CD4-positive, alpha-beta T cell treated with Interleukin-10 for 1 hour (primary cell): Measurements from ENCODE around the gene SMG6.

Experiments
- DNase-seq: peaks from one replicate; pipeline ENCODE4 v3.0.0-alpha.2; 2020

Gene SMG6

GRCh38 chr17:2056206-2057174 lies 247.1 kb downstream of the SMG6 start:
- peak; percentile 55 for DNase-seq

- DNase-seq: peak; percentile 52
Observed at GRCh38 chr17:2055292-2056205, 248.0 kb downstream of the SMG6 start.

DNA sequence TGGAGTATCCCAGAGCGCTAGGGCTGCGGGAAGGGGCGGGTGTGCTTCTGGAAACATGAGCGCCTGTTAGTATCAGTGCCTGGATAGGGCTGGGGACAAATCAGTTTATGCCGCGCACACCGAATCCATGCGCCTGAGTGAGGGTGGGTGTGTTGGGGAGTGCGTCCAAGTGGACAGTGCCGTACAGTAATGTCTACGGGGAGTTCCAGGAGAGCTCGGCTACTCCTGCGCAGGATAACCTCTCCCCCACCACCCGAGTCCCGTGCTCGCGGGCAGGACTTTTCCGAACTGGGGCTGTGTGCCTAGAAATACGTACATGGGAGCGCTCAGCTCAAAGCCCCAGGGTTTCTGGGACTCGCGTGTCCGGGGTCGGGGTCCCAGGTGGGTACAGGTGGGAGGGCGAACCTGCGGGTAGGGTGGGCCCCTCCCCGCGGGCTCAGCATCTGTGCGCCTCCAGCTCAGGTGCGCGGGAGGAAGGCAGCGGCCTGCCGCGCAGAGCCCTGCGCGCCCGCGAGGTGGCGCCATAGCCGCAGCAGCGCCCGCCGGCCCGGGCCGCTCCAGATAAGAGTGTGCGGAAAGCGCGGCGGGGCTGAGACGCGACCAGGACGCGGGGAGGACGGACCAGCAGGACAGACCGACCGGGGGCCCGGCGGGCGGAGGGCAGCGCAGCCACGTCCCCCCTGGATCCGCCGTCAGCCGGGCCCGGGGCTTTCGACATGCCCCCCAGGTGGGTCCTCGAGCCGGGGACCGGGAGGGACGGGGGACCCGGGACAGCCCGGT lies 248.9 kb downstream of the SMG6 start, which contains the start of gene HIC1:
Gene HIC1, plus strand, starts transcription at position 592 of the 780 bp plus-strand sequence. CDS start 1,588 bp downstream, outside the sequence.
- DNase-seq: peak; percentile 84

DNA sequence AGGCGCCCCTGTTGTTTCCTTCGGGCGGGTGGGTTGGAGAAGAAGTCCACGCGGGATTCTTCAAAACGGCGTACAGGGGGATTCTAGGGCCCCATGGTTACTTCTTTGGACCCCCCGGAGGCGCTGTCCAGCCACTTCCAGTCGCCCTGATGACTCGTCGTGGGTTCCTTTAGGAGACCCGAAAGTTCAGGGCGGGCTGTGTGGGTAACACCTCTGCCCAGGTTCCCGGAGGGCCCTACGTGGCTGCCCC lies 249.4 kb downstream of the SMG6 start:
- no peak for DNase-seq

DNA sequence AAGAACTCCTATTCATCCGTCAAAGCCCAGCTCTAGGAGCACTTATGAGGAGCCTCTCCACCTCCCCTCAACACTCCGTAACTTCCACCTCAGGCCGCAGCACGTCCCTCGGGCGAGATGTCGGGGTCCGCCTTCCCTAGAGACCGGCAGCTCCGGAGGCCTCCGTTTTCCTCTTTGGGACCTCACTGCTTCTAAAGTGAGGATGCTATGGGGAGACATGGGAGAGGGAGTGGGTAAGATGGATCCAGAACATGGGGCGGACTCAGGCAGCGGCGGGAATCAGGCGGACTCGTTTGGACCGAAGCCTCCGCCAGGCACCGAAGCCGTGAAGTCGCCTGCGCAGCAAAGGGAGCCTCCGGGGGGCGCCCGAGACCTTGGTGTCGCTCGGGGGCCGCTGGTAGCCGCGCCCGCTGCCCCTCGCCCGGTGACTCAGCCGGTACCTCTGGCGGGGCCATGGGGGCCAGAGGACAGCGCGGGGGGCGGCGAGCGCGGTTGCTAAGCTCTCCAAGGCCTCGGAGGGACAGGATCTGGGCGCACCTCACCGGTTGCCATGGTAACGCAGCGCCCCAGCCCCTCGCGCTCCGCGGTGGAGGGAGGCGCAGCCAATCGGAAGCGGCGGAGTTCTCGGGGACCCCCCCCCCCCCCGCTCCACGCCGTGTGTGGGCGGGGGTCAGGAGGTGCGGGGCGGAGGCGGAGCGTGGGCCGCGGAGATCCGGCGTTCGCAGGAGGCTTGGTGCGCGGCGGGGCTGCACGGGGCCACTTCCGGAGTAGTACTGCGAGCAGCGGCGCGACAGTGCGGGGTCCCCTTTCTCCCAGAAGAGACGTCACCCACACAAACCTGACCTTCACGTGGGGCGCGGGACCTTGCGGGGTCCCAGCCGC lies 250.0 kb downstream of the SMG6 start:
- peak; percentile 88 for DNase-seq

DNA sequence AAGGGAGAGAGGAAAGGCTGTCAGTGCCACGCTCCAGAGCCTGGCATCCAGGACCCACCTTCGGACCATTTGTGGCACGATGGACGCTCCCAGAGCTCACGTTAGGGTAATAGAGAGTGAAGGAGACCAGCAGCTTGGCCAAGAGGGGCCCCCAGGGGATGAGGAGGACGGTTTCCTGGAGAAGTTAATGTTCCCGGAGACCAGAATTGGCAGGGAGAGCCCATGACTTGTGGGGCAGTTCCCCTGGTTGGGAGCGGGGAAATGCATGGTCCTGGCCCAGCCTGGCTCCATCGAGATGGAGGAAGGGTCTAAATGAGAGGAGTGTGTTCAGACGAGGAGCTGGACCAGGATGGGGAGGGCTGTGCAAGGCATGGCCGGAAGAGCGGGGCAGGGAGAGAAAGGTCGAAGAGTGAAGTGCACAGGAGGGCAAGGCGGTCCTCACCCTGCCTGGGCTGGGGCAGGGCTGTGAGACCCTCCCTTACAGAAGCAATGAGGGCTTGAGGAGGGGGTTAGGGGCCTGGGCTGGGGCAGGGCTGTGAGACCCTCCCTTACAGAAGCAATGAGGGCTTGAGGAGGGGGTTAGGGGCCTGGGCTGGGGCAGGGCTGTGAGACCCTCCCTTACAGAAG lies 251.5 kb downstream of the SMG6 start:
- DNase-seq: no peak

GRCh38 chr17:2051061-2051932 lies 252.3 kb downstream of the SMG6 start:
- DNase-seq: peak; percentile 21

- peak; percentile 84 for DNase-seq
Observed at GRCh38 chr17:2050300-2051060, 253.1 kb downstream of the SMG6 start.

GRCh38 chr17:2049333-2050299 lies 254.0 kb downstream of the SMG6 start:
- DNase-seq: peak; percentile 94

DNA sequence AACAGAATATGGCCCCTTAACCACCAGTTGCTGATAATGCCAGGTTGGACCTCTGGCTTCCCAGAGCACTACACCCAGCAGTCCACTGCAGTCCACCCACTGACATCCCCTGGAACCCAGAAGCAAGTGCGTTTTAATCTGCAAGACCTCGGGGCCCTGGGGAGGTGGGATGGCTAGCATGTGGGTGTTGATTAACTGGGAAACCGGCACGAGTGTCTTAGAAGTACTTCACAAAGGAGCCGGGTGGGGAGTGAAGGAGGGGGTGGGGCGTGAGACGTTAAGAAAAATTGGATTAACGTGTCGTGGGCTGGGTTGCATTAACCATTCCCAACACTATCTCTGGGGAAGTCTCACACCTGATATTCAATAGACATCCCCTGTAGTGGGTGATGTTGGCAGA lies 254.8 kb downstream of the SMG6 start:
- no peak for DNase-seq

DNA sequence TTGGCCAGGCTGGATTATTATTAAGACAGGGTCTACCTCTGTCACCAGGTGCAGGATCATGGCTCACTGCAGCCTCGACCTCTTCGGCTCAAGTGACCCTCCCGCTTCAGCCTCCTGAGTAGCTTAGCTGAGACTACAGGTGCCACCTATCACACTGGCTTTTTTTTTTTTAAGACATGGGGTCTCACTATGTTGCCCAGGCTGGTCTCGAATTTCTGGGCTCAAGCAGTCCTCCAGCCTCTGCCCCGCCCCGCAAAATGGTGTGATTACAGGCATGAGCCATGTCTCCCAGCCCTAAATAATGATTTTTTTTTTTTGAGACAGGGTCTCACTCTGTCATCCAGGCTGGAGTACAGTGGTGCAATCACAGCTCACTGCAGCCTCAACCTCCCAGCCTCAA lies 256.0 kb downstream of the SMG6 start:
- DNase-seq: no peak

GRCh38 chr17:2044263-2044894 lies 259.2 kb downstream of the SMG6 start:
- DNase-seq: no peak

DNA sequence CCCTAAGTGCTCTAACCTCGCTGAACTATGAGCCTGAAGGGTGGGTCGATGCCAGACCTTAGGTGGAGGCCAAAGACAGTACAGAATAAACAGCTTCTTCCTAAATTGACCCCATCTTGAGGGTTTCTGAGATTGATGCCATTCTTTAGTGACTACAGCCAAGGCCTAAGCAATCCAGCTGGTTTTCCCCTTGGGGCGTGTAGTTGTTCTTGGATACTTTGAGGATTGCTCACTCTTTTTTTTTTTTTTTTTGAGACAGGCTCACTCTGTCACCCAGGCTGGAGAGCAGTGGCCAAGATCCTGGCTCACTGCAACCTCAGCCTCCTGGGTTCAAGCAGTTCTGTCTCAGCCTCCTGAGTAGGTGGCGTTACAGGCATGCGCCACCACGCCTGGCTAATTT lies 259.8 kb downstream of the SMG6 start:
- DNase-seq: no peak

DNA sequence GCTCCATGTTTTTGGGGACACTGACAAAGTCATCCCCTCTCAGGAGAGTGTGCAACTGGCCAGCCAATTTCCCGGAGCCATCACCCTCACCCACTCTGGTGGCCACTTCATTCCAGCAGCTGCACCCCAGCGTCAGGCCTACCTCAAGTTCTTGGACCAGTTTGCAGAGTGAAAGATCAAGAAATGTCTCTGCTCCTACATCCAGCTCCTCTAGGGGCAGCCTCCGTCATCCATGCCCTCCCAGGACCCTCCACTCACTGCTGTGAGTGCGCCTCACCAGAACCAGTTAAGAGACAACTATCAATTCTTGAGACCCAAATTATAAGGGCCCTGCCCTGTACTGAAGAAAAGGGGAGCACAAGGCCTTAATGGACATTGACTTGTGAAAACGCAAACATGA lies 260.7 kb downstream of the SMG6 start:
- no peak for DNase-seq

DNA sequence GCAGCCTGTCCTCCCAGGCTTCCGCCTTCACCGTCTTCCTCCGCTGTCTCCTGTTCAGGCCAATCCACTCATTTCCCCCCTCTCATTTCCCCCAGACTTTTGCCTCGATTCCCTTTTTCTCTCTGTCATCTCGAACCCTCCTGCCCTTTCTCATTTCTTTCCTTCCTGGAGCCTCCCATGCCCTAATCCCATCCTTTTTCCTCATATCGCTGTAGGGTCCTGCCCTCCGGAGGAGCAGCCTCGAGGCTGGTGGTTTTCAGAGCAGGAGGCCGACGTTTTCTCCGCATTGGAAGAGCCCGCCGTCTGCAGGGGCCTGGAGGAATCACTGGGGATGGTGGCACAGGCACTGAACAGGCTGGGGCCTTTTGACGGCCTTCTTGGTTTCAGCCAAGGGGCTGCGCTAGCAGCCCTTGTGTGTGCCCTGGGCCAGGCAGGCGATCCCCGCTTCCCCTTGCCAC lies 261.2 kb downstream of the SMG6 start:
- DNase-seq: no peak

GRCh38 chr17:2041561-2042389 lies 261.8 kb downstream of the SMG6 start, which contains the start of gene OVCA2:
TSS of gene OVCA2 (plus strand) at chr17:2042022. CDS start at chr17:2042048, 26 bp downstream.
- peak; percentile 98 for DNase-seq
